ENCODE measurements around the gene BTG2.
"Not testable (repeated sequence)": the region's sequence is repeated elsewhere in the genome, so short reads cannot be mapped to it uniquely, and the experiment has no call there.

DNA sequence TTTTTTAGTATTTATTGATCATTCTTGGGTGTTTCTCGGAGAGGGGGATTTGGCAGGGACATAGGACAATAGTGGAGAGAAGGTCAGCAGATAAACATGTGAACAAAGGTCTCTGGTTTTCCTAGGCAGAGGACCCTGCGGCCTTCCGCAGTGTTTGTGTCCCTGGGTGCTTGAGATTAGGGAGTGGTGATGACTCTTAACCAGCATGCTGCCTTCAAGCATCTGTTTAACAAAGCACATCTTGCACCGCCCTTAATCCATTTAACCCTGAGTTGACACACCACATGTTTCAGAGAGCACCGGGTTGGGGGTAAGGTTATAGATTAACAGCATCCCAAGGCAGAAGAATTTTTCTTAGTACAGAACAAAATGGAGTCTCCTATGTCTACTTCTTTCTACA lies 39.2 kb upstream of the BTG2 start:
- not testable (repeated sequence) for TF ChIP-seq POLR2AphosphoS5, EP300, POLR2A (IDR thresholded peaks at IDR 0.05)
- TF ChIP-seq, protein P1, sequence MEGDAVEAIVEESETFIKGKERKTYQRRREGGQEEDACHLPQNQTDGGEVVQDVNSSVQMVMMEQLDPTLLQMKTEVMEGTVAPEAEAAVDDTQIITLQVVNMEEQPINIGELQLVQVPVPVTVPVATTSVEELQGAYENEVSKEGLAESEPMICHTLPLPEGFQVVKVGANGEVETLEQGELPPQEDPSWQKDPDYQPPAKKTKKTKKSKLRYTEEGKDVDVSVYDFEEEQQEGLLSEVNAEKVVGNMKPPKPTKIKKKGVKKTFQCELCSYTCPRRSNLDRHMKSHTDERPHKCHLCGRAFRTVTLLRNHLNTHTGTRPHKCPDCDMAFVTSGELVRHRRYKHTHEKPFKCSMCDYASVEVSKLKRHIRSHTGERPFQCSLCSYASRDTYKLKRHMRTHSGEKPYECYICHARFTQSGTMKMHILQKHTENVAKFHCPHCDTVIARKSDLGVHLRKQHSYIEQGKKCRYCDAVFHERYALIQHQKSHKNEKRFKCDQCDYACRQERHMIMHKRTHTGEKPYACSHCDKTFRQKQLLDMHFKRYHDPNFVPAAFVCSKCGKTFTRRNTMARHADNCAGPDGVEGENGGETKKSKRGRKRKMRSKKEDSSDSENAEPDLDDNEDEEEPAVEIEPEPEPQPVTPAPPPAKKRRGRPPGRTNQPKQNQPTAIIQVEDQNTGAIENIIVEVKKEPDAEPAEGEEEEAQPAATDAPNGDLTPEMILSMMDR (IDR thresholded peaks at IDR 0.05), result not testable (repeated sequence)
